HG02798 (cell line): ENCODE results near the gene ESRRA.

Experiments used
- ATAC-seq: cut with Tn5 transposase; IDR thresholded peaks from one replicate; pipeline ENCODE4 v1.9.1; 2021; ENCODE audit warnings: mild to moderate bottlenecking; ENCODE audit not compliant: unreplicated experiment, poor library complexity

Gene ESRRA

GRCh38 chr11:64291262-64291751, 14.0 kb upstream of the ESRRA start, which contains the start of gene KCNK4:
Gene KCNK4 (plus strand): TSS chr11:64291302. CDS start chr11:64293019, 1,717 bp downstream.
- no peak for ATAC-seq

- no peak for ATAC-seq
Observed at GRCh38 chr11:64291752-64292459, 13.4 kb upstream of the ESRRA start.

- no peak for ATAC-seq
Observed at GRCh38 chr11:64292460-64293254, 12.7 kb upstream of the ESRRA start.

- ATAC-seq: no peak
Observed at GRCh38 chr11:64294774-64295173, 10.6 kb upstream of the ESRRA start.

- ATAC-seq: no peak
Observed at GRCh38 chr11:64295760-64296159, 9.6 kb upstream of the ESRRA start.

GRCh38 chr11:64296236-64296635, 9.1 kb upstream of the ESRRA start:
- no peak for ATAC-seq

GRCh38 chr11:64296830-64297698, 8.3 kb upstream of the ESRRA start:
- no peak for ATAC-seq

- ATAC-seq: no peak
Observed at GRCh38 chr11:64297699-64298358, 7.5 kb upstream of the ESRRA start.

GRCh38 chr11:64298966-64299846, 6.1 kb upstream of the ESRRA start:
- no peak for ATAC-seq

GRCh38 chr11:64299847-64300648, 5.3 kb upstream of the ESRRA start, which contains the start of gene CATSPERZ:
Gene CATSPERZ (plus strand): TSS chr11:64300358. CDS start chr11:64300411, 53 bp downstream.
- no peak for ATAC-seq

- no peak for ATAC-seq
Observed at GRCh38 chr11:64303109-64304031, 2.0 kb upstream of the ESRRA start.

GRCh38 chr11:64304032-64304315, 1.4 kb upstream of the ESRRA start:
- ATAC-seq: no peak

- ATAC-seq: peak; percentile 24
Observed at GRCh38 chr11:64304316-64305072, 830 bp upstream of the ESRRA start.

GRCh38 chr11:64305691-64306562, 603 bp downstream of the ESRRA start:
- ATAC-seq: peak; percentile 20

- ATAC-seq: no peak
Observed at GRCh38 chr11:64306563-64306875, 1.2 kb downstream of the ESRRA start.
